T-helper 2 cell treated with Interferon-gamma antibody and Interleukin-4, amounts not matched to agents 100 ng/mL and 5 ng/mL, for 36 hours (primary cell): ENCODE data around the gene CDC42SE2. TPM values are rescaled to one million over a fixed set of nuclear protein-coding genes. Genes with fewer than 3 reads are reported as not detected.

ENCODE experiments used
- intact Hi-C: fragments of 100-400 bp; cut with micrococcal nuclease; formaldehyde crosslinking; loops from one replicate; pipeline ENCODE4 v1.15.1; 2023
- total RNA-seq: library from RNA; stranded (reverse); gene quantifications from 2 replicates; pipeline ENCODE4 v1.2.3, GENCODE V29; 2022

Gene CDC42SE2, protein sequence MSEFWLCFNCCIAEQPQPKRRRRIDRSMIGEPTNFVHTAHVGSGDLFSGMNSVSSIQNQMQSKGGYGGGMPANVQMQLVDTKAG
- total RNA-seq = 152 TPM in 2 replicates

DNA sequence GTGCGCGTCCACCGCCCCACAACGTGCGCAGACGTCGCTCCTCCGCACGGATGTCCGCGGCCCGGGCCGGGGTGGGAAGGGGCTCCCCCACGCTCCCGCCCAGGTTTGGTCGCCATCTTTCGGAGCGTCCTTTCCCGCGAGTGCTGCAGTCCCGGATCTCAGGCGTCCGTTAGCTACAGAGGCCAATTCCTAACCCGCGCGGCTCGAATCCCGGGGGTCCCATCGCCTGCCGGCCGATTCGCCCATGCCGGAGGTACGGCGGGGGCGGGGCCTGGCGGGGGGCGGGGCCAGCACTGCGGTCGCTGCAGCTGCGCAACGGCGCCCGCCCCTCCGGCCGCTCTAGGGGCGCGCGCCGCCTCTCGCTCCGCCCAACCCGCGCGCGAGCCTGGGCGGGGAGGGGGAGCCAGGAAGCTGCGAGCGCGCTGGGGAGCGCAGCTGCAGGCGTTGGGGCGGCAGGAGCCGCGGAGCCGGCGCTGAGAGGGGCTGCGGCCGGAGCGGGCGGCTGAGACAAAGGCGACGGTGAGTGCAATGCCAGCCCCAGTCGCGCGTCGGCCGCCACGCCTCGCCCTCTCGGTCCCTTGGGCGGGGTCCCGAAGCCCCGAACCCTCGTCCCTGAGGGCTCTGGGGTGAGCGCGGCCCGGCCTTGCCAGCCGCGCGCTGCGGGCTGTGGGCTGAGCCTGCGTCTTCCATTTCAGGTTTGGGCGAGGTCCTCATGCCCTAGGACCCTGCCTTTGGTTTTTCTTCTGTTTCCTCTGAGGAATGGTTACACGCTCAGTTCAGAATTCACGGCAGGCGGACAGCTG is at the start of gene CDC42SE2:
Gene CDC42SE2 (plus strand): TSS at position 406 of the 803 bp plus-strand sequence. CDS start 95,441 bp downstream, outside the sequence.
- intact Hi-C loops = loop anchor here (1.0 to 5.0 kb wide), 6 partner anchors 8 to 1228 kb away; partner anchors contain the start of genes IRF1 and LYRM7

GRCh38 chr5:131214609-131215227 is 49.1 kb upstream of the CDC42SE2 start:
- intact Hi-C loops = no loop called here

DNA sequence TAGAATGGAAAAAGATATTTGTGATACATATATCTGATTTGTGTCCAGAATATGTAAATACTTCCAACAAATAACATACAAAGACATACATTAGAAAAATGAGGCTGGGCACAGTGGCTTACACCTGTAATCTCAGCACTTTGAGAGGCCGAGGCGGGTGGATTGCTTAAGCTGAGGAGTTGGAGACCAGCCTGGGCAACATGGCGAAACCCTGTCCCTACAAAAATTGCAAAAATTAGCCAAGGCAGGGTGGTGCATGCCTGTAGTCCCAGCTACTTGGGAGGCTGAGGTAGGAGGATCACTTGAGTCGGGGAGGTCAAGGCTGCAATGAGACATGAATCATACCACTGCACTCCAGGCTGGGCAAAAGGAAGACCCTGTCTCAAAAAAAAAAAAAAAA is 46.1 kb upstream of the CDC42SE2 start:
- intact Hi-C loops = no loop called here

DNA sequence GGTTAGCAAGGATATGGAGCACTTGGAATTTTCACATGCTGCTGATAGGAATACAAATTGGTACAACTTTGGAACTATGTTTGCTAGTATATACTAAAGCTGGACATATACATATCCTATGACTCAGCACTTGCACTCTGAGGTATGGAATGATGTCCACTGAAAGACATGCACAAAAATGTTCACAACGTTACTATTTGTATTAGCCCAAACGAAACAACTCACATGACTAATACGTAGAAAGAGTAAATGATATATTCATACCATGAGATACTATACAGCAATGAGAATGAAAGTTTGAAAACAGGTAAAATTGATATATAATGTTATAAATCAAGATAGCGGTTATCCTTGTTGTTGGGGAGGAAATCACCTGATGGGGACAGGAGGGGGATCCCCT is 45.5 kb upstream of the CDC42SE2 start:
- intact Hi-C loops = no loop called here

DNA sequence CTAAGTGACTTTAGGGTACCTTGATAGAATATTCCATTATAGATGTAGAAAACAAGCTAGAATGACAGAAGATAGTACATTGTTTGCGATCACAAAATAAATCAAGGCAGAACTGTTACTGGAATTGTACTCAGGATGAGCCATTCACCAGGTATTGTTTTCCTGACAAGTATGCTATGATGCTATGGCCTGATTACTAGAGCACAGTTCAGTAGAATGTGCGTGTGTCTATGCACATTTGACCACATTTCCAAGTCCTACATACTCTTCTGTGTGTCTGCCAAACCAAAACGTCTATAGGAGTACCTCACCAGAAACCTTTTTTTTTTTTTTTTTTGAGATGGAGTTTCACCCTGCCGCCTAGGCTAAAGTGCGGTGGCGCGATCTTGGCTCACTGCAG is 43.3 kb upstream of the CDC42SE2 start:
- intact Hi-C loops = no loop called here

- intact Hi-C loops = no loop called here
These were observed 42.7 kb upstream of the CDC42SE2 start for GRCh38 chr5:131221008-131221703.

GRCh38 chr5:131221888-131222287 is 42.0 kb upstream of the CDC42SE2 start:
- intact Hi-C loops = no loop called here

DNA sequence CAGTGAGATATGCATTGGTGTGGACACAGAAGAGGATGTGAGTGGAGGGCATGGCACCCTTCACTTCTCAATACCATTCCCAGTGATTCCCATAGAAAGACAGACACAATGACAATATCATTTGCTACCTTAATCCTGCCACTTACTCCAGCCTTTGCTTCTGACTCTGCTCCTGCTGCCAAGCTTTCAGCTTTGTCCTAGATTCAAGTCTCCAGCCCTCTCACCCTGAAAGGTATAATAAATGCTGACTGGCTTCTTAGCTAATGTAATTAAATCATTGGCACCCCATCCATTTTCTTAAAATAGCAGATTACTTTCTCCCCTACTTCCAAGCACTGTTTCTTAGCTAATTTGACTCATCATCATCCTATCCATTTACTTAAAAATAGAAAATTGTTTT is 41.1 kb upstream of the CDC42SE2 start:
- intact Hi-C loops = no loop called here

DNA sequence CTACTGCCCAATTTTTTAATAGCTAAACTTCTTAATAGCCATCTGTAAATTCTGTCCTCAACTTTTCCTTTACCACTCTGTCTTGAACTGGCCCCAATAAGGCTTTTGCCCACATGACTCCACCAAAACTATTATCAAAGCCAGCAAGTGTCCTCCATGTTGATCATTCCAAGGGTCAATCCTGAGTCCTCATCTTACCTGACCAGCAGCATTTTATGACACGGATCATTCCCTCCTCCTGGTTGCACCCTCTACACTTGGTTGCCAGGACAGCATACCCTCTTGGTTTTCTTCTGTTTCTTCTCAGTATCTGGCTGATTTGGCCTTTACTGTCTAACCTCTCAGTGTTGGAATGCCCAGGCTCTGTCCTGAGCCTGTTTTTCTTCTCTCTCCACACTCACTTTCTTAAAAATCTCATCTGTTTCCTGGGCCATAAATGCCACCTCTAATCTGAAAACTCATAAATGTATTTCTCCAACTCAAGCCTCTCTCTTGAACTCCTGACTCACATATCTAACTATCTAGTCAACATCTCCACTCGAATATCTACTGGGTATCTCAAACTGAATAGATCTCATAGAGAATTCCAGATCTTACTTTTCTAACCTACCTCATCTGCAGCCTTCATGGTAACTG is 40.0 kb upstream of the CDC42SE2 start:
- intact Hi-C loops = no loop called here

DNA sequence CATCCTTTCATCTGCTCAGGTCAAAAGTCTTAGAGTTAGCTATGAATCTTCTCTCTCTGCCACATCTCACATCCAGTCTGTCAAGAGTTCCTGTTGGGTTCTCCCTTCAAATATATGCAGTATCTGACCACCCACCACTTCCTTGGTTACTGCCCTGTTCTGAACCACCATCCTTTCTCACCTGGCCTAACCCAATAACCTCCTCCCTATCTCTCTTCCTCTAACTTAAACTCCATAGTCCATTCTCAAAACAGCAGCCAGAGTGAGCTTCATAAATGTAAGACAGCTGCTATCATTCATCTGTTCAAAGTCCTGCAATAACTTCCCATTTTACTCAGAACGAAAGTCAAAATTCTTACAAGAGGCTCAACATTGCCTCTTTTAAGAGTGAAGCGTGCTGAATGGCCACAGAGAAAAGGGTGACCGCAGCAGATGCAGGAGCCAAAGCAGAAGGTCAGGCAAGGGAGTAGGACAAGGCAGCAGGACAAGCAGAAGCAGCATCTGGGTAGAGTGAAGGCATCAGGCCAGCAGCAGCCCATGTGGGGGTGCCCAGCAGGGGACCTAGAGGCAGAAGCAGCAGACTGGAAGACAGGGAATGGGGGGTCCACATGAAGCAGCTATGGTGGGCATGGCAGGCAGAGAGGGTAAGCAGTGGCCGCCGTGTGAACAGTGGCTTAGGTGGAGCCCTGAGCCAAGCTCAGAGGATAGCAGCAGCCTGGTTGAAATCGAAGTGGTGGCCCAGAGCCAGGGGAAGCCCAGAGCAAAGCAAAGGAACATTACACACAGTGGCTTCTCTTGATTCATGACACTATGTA is 39.3 kb upstream of the CDC42SE2 start:
- intact Hi-C loops = no loop called here

GRCh38 chr5:131225282-131225974 is 38.4 kb upstream of the CDC42SE2 start:
- intact Hi-C loops = no loop called here

GRCh38 chr5:131226899-131227298 is 37.0 kb upstream of the CDC42SE2 start:
- intact Hi-C loops = no loop called here

DNA sequence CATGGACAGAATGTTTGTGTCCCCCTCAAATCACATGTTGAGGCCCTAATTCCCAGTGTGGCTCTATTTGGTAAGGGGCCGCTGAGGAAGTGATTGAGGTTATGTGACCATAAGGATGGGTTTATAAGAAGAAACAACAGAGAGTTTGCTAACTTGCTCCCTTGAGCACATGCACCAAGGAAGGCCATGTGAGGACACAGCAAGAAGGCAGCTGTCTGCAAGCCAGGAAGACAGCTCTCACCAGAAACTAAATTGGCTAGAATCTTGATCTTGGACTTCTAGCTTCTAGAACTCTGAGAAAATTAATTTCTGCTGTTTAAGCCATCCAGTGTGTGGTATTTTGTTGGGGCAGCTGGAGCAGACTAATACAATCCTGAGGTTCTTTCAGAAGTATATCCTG is 35.2 kb upstream of the CDC42SE2 start:
- intact Hi-C loops = no loop called here

DNA sequence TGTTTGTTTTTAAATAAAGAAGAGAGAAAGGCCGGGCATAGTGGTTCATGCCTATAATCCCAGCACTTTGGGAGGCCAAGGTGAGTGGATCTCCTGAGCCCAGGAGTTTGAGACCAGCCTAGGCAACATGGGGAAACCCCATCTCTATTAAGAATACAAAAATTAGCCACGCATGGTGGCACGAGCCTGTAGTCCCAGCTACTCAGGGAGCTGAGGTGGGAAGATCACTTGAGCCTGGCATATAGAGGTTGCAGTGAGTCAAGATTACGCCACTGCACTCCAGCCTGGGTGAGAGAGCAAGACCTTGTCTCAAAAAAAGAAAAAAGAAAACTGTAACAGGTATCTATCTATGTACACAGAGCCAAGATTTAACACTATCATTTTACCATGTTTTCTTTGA is 34.2 kb upstream of the CDC42SE2 start:
- intact Hi-C loops = no loop called here

DNA sequence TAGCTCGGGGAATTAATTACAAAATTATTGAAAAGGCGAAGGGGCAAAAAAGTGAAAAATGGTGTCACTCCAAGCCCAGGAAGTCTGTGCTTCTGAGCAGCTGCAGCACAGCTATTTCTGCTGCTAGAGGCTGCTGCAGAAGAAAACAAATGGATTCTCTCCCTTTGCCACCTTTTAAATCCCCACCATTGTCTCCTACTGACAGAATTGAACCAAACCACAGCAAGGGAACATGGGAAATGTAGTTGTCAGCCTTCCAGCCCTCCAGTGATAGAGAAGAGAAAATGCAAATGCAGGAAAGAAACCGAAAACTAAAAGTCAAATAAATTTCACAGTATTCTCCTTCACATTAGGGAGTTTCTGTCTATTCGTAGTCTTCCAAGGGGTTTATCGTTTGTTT is 33.4 kb upstream of the CDC42SE2 start:
- intact Hi-C loops = no loop called here

DNA sequence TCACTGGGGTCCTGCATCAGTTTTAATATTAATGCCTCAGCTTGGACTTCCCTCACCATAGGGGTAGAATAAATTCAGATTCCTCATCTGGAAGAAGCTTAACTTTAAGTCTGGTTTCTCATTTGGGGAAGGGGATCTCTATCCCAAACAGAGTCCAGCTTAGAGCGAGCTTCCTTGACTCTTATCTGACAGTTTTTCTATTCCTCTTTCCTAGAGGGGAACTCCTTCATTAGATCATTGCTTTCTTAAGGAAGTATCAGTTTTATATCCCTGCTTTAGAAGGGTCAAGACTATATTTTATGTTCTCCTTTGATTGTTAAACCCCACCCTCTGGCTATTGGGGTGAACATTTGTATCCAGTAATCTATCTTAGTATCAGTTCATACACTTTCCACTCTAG is 24.2 kb upstream of the CDC42SE2 start:
- intact Hi-C loops = no loop called here

GRCh38 chr5:131242728-131243255 is 21.1 kb upstream of the CDC42SE2 start:
- intact Hi-C loops = no loop called here

DNA sequence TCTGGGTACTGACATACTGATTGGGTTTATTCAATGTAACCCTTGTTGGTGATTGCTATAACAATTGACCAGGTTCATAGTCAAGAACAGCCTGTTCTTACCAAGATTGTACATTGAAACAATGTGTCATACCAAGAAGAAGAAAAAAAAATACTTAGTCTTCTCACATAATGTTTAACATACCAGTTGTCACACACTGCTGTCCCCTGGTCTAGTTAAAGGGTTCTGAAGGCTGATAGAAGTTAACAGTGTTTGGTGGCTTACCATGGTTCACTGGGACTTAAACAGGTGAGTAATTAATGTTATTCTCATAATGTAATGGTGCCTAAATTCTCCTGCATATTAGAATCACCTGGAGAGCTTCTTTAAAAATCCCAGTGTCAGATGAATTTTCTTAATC is 18.5 kb upstream of the CDC42SE2 start:
- intact Hi-C loops = no loop called here

- intact Hi-C loops = no loop called here
These were observed 17.9 kb upstream of the CDC42SE2 start for GRCh38 chr5:131245948-131246347.

DNA sequence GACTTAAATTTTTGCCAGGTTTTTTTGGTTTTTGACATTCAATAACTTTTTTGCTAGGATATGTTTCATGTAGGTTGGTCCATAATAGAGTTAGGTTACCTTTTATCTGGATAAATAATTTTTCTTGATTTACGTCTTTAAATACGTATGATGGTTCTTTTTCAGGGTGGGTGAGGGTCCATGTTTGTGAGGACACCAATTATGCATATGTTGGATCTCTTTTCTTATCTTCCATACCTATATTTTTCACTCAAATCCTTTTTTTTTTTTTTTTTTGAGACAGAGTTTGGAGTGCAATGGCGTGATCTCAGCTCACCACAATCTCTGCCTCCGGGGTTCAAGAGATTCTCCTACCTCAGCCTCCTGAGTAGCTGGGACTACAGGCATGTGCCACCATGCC is 17.3 kb upstream of the CDC42SE2 start:
- intact Hi-C loops = no loop called here
